Neural cell (in vitro differentiated cells): ENCODE data around the gene SP100.

ENCODE experiments used
- CTCF ChIP-seq: fragments of 450-650 bp; IDR thresholded peaks from 2 replicates; pipeline ENCODE4 v1.5.1; 2014; ENCODE audit warnings: antibody characterized with exemption, mild to moderate bottlenecking, moderate library complexity; ENCODE audit not compliant: poor library complexity, severe bottlenecking
- POLR2AphosphoS5 ChIP-seq: IDR thresholded peaks from 2 replicates; pipeline ENCODE4 v1.6.1; 2012
- REST ChIP-seq: IDR thresholded peaks from 2 replicates; pipeline ENCODE4 v1.6.1; 2012; ENCODE audit warnings: borderline replicate concordance

GRCh38 chr2:230583581-230583980, 167.6 kb downstream of the SP100 start:
- no peak for TF ChIP-seq POLR2AphosphoS5
- no peak for TF ChIP-seq CTCF
- TF ChIP-seq REST, result no peak
